KMS-11 (cell line): Measurements from ENCODE around the gene ITPKB.
A peak's percentile ranks its signal among the peaks of the same experiment; 100 is the strongest.

Experiments used
- H2AFZ ChIP-seq: fragments of 200-600 bp; sonication (generic); 2 replicates; pipeline ENCODE4 v1.6.1; 2016; ENCODE audit warnings: antibody characterized with exemption, mixed run types, low read depth
- H3K27ac ChIP-seq: fragments of 200-600 bp; sonication (generic); 2 replicates; pipeline ENCODE4 v1.6.1; 2016; ENCODE audit warnings: mild to moderate bottlenecking, mixed run types
- H3K27me3 ChIP-seq: fragments of 200-600 bp; sonication (generic); 2 replicates; pipeline ENCODE4 v1.6.1; 2017; ENCODE audit warnings: mild to moderate bottlenecking, low read depth, mixed run types, moderate library complexity; ENCODE audit not compliant: insufficient read depth
- H3K36me3 ChIP-seq: fragments of 200-600 bp; sonication (generic); 2 replicates; pipeline ENCODE4 v1.6.1; 2017; ENCODE audit warnings: mild to moderate bottlenecking, mixed run types; ENCODE audit not compliant: insufficient read depth
- H3K4me1 ChIP-seq: fragments of 200-600 bp; sonication (generic); 2 replicates; pipeline ENCODE4 v1.6.1; 2016; ENCODE audit warnings: mild to moderate bottlenecking, low read depth, mixed run types; ENCODE audit not compliant: poor library complexity, severe bottlenecking
- H3K4me2 ChIP-seq: fragments of 200-600 bp; sonication (generic); 2 replicates; pipeline ENCODE4 v1.7.0; 2016; ENCODE audit warnings: mild to moderate bottlenecking, mixed run types
- H3K4me3 ChIP-seq: fragments of 200-600 bp; sonication (generic); IDR thresholded peaks from 2 replicates; pipeline ENCODE4 v1.6.1; 2017; ENCODE audit warnings: low read depth, low read length, mixed read lengths; ENCODE audit not compliant: insufficient read depth
- H3K79me2 ChIP-seq: fragments of 200-600 bp; sonication (generic); 2 replicates; pipeline ENCODE4 v1.6.1; 2016; ENCODE audit warnings: low read depth, mixed run types; ENCODE audit not compliant: insufficient read depth
- H3K9ac ChIP-seq: fragments of 200-600 bp; sonication (generic); 2 replicates; pipeline ENCODE4 v1.6.1; 2016; ENCODE audit warnings: mild to moderate bottlenecking, mixed run types
- H4K20me1 ChIP-seq: fragments of 200-600 bp; sonication (generic); 2 replicates; pipeline ENCODE4 v1.6.1; 2016; ENCODE audit warnings: mild to moderate bottlenecking, mixed run types; ENCODE audit not compliant: insufficient read depth
- TF ChIP-seq, protein P1 (sequence below): fragments of 200-600 bp; sonication (generic); conservative IDR thresholded peaks from 2 replicates; pipeline ENCODE4 v1.6.1; 2017; ENCODE audit warnings: low read depth, mild to moderate bottlenecking, antibody characterized with exemption, low read length, moderate library complexity, mixed read lengths

Gene ITPKB

DNA sequence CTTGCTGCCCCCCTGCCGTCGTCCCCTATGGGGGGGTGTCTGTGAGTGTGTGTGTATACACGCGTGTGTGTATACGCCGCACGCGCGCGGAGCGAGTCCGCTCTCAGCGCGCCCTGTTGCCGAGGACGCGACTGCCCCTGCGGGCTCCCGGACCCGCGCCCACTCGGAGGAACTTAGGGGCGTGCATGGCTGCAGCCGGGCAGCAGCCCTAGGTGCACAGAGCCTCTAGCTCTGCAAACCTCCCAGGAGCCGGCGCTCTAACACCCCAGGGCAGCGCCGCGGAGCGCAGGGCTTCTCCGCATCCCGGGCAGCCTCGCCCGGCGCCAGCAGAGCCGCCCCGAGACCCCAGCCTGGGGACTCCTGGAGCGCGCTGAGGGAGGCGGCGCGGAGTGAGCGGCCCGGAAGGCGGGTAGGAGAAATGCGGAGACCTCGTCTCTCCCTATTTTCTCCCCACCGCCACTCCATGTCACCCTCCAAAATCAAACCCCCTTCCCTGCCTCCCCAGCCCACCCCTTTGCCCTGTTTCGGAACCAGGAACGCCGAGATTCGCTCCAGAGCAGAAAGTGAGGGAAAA, 574 bp downstream of the ITPKB start:
- Histone ChIP-seq H3K79me2 (peaks cover 37% of the 10 kb centered on the region; the same call in 1 of the 2 replicates), H2AFZ (peak overlapping the region; percentile 98), H3K36me3 (no peaks in the 10 kb centered on the region), H3K27ac (peak overlapping the region; percentile 93), H3K27me3 (no peaks in the 10 kb centered on the region), H3K9ac (peak overlapping the region; percentile 79), H3K4me3 (peak overlapping the region; percentile 87), H3K4me1 (peaks cover 51% of the 10 kb centered on the region), H3K4me2 (peak overlapping the region; percentile 82; the same call in 1 of the 2 replicates), H4K20me1 (no peaks in the 10 kb centered on the region)
- TF ChIP-seq, protein P1, sequence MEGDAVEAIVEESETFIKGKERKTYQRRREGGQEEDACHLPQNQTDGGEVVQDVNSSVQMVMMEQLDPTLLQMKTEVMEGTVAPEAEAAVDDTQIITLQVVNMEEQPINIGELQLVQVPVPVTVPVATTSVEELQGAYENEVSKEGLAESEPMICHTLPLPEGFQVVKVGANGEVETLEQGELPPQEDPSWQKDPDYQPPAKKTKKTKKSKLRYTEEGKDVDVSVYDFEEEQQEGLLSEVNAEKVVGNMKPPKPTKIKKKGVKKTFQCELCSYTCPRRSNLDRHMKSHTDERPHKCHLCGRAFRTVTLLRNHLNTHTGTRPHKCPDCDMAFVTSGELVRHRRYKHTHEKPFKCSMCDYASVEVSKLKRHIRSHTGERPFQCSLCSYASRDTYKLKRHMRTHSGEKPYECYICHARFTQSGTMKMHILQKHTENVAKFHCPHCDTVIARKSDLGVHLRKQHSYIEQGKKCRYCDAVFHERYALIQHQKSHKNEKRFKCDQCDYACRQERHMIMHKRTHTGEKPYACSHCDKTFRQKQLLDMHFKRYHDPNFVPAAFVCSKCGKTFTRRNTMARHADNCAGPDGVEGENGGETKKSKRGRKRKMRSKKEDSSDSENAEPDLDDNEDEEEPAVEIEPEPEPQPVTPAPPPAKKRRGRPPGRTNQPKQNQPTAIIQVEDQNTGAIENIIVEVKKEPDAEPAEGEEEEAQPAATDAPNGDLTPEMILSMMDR, result no peak

DNA sequence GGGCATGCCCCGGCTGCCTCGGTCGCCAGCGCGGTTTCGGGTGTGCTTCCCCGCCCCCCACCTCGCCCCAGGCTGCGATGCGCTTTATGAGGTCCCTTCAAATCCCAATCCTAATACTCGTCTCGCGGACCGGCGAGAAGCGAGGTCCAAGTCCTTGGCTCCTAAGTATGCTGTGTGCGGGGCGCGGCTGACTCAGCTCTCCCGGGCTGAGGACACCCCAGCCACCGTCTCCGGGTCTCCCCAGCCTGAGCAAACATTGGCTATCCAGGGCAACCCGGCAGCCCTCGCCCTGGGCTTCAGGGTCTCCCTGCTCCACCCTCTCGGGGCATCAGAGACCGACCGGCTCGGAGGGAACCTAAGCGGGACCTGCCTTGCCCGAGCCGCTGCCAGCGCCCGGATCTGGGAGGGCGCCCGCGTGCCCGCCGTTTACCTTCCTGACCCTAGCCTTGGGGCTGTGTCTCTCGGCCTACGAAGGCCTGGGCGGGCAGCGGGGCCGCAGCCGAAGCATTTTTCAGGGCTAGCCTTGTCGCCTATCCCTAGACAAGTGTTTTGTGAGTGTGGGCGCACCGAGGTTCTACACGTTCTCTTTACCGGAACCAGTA, 1.2 kb downstream of the ITPKB start:
- Histone ChIP-seq H2AFZ (peak overlapping the region; percentile 98), H3K27ac (peak overlapping the region; percentile 93), H3K79me2 (peaks cover 43% of the 10 kb centered on the region), H3K4me1 (peaks cover 57% of the 10 kb centered on the region), H3K4me2 (peak overlapping the region; percentile 82), H3K4me3 (peak overlapping the region; percentile 87), H3K27me3 (no peaks in the 10 kb centered on the region), H3K9ac (peak overlapping the region; percentile 79), H3K36me3 (no peaks in the 10 kb centered on the region), H4K20me1 (no peaks in the 10 kb centered on the region)
- TF ChIP-seq, protein P1, result no peak

DNA sequence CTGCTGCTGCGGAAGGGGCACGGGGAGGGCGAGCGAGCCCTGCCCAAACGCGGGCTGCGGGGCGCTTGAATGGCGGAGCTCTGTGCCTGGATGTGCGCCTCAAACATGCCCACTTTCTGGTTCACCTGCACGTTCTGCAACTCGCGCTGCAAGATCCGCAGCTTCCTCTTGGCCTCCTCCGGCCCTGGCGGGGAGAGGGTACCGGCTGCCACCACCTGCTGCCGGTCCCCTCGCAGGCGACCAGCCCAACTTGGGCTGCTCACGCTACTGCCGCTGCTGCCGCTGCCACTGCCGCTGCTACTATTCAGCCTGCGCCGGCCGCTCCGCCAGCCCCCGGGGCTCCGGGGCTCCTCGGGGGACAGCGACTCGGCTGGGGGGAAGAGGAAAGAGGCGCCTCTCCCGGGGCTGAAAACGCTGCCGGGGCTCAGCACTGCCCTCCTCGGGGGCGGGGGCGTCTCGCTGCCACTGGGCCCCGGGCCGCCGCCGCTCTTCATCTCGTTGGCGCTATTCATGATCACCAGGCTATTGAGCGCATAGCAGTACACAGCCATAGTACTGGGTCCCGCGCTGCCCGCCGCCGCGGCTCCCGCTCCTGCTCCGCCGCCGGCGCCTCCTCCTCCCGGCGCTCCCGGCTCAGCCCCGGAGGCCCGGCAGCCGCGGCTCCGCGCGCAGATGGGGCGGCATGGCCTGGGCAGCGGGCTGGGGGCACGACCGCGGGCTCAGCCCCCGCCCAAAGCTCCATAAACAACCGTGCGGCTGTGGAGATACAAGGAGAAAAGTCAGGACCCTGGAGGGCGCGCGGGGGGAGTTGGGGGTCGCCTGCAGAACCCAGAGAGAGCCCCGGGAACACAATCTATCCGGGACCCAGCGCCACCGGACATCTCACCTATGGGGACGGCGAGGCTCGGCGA, 1.9 kb downstream of the ITPKB start:
- peaks cover 65% of the 10 kb centered on the region for H3K4me1 ChIP-seq
- peak overlapping the region; percentile 82 for H3K4me2 ChIP-seq
- H3K36me3 ChIP-seq, result no peaks in the 10 kb centered on the region
- peak overlapping the region; percentile 98 for H2AFZ ChIP-seq
- peak overlapping the region; percentile 93 for H3K27ac ChIP-seq
- no peaks in the 10 kb centered on the region for H4K20me1 ChIP-seq
- H3K79me2 ChIP-seq, result peaks cover 49% of the 10 kb centered on the region
- TF ChIP-seq, protein P1, result no peak
- H3K9ac ChIP-seq, result peak overlapping the region; percentile 79
- peak overlapping the region; percentile 87 for H3K4me3 ChIP-seq
- no peaks in the 10 kb centered on the region for H3K27me3 ChIP-seq

DNA sequence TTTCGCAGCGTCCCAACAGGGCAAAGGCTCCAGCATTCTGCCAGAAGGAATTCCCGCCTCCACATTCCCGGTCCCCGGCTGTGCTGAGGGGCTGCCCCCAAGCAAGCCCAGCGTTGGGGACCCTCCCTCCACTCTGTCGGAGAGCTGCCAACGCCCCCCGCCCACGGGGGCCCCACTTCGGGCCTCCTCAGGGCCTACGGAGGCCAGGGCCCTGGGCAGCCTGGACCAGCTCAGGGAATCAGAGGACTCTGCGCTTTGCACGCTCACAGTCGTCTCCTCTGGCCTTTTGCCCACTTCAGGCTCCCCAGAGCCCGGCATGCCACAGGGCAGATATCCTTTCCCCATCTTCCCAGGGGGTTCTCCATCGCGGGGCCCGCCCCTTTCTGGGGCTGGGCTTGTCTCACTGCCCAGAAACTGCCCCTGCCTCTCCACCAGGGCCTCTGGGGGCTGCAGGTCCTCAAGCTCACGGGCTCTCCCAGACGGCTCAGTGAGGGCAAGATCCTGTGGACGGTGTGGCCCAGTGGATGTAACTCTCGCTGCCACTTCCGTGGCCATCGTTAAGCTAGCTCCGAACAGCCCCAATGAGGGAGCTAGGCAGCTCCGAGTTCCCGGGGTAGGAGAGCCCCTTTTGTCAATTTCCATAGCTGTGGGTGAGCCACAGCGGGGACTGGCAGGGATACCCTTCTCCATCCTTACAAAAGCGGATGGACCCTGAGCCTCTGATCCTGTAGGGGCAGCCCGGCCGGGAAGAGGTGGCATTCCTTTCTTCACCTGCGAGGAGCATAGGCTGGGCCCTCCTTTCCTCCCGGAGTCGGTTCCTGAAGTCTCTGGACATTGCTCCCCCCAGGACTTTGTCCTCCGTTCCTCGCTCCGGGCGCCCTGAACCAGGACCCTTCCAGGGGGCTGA, 2.8 kb downstream of the ITPKB start:
- H3K36me3 ChIP-seq, result no peaks in the 10 kb centered on the region
- peaks cover 5% of the 10 kb centered on the region; the same call in 1 of the 2 replicates for H4K20me1 ChIP-seq
- peaks cover 58% of the 10 kb centered on the region for H3K79me2 ChIP-seq
- H3K4me2 ChIP-seq, result peak overlapping the region; percentile 82; the same call in 1 of the 2 replicates
- TF ChIP-seq, protein P1, result no peak
- peaks cover 74% of the 10 kb centered on the region for H3K4me1 ChIP-seq
- no peaks in the 10 kb centered on the region for H3K27me3 ChIP-seq
- H3K27ac ChIP-seq, result no peak overlapping the region
- no peak overlapping the region for H2AFZ ChIP-seq
- H3K4me3 ChIP-seq, result no peak overlapping the region
- H3K9ac ChIP-seq, result no peak overlapping the region
